Stomach smooth muscle (tissue), 2 donors: ENCODE data around the gene ADAMTS2.

Experiments
- H3K27ac ChIP-seq: one replicate; pipeline ENCODE4 v1.7.0; 2013; ENCODE audit warnings: mild to moderate bottlenecking, low read length, inconsistent platforms
- H3K27me3 ChIP-seq, 2 donors: one replicate each; pipeline ENCODE4 v1.7.0; 2013; ENCODE audit warnings: low read length in 2 of 2; ENCODE audit not compliant: insufficient read depth in 2 of 2, control insufficient read depth in 1 of 2
- H3K36me3 ChIP-seq, 2 donors: one replicate each; pipeline ENCODE4 v1.7.0; 2013; ENCODE audit warnings: low read length in 2 of 2; ENCODE audit not compliant: control insufficient read depth in 2 of 2, insufficient read depth in 2 of 2
- H3K4me1 ChIP-seq: one replicate; pipeline ENCODE4 v1.7.0; 2013; ENCODE audit warnings: low read length; ENCODE audit not compliant: control insufficient read depth, insufficient read depth
- H3K4me3 ChIP-seq, 2 donors: one replicate each; pipeline ENCODE4 v1.7.0; 2013; ENCODE audit warnings: low read length in 2 of 2
- H3K9ac ChIP-seq, 2 donors: one replicate each; pipeline ENCODE4 v1.7.0; 2013; ENCODE audit warnings: low read length in 2 of 2, mild to moderate bottlenecking in 1 of 2
- H3K9me3 ChIP-seq, 2 donors: one replicate each; pipeline ENCODE4 v1.7.0; 2013; ENCODE audit warnings: low read length in 2 of 2; ENCODE audit not compliant: control insufficient read depth in 2 of 2
- donor health status: healthy.
- donor health status: Pancreatic carcinoma.

Gene ADAMTS2

GRCh38 chr5:179119415-179120170 lies 225.7 kb downstream of the ADAMTS2 start:
- Histone ChIP-seq H3K36me3 (no peaks in the 10 kb centered on the region), H3K9me3 (peaks cover 4 to 17% of the 10 kb centered on the region in 2 donors), H3K4me1 (no peaks in the 10 kb centered on the region), H3K27me3 (no peaks in the 10 kb centered on the region), H3K9ac (no peak overlapping the region), H3K4me3 (no peak overlapping the region), H3K27ac (no peak overlapping the region)

- H3K9me3 ChIP-seq: peaks cover 4 to 24% of the 10 kb centered on the region in 2 donors
- H3K4me3 ChIP-seq: no peak overlapping the region
These were observed 226.4 kb downstream of the ADAMTS2 start for GRCh38 chr5:179118756-179119414.

GRCh38 chr5:179118338-179118737 lies 226.9 kb downstream of the ADAMTS2 start:
- H3K9me3 ChIP-seq: peaks cover 4 to 28% of the 10 kb centered on the region in 2 donors

More at GRCh38 chr5:179118756-179119414, 226.4 kb downstream of the ADAMTS2 start:
- Histone ChIP-seq H3K27me3 (no peaks in the 10 kb centered on the region), H3K9ac (no peak overlapping the region), H3K27ac (no peak overlapping the region), H3K4me1 (no peaks in the 10 kb centered on the region), H3K36me3 (peaks cover 0 to 2% of the 10 kb centered on the region in 2 donors)

GRCh38 chr5:179115845-179116524 lies 229.3 kb downstream of the ADAMTS2 start:
- Histone ChIP-seq H3K27me3 (no peaks in the 10 kb centered on the region), H3K27ac (no peak overlapping the region), H3K9me3 (peaks cover 4 to 45% of the 10 kb centered on the region in 2 donors), H3K4me3 (no peak overlapping the region), H3K36me3 (peaks cover 0 to 3% of the 10 kb centered on the region in 2 donors), H3K9ac (no peak overlapping the region), H3K4me1 (no peaks in the 10 kb centered on the region)

More at GRCh38 chr5:179118338-179118737, 226.9 kb downstream of the ADAMTS2 start:
- peaks cover 0 to 3% of the 10 kb centered on the region in 2 donors for H3K36me3 ChIP-seq
- no peaks in the 10 kb centered on the region for H3K27me3 ChIP-seq
- no peak overlapping the region for H3K27ac ChIP-seq
- H3K4me3 ChIP-seq: no peak overlapping the region
- H3K4me1 ChIP-seq: no peaks in the 10 kb centered on the region
- no peak overlapping the region for H3K9ac ChIP-seq

- no peaks in the 10 kb centered on the region for H3K4me1 ChIP-seq
- H3K4me3 ChIP-seq: no peak overlapping the region
- H3K9ac ChIP-seq: no peak overlapping the region
- H3K27ac ChIP-seq: no peak overlapping the region
- peaks cover 0 to 3% of the 10 kb centered on the region in 2 donors for H3K36me3 ChIP-seq
- H3K27me3 ChIP-seq: no peaks in the 10 kb centered on the region
- peaks cover 4 to 48% of the 10 kb centered on the region in 2 donors for H3K9me3 ChIP-seq
These were observed 230.0 kb downstream of the ADAMTS2 start for GRCh38 chr5:179115307-179115706.

- no peak overlapping the region for H3K4me3 ChIP-seq
- peaks cover 0 to 3% of the 10 kb centered on the region in 2 donors for H3K36me3 ChIP-seq
- H3K9me3 ChIP-seq: peaks cover 4 to 48% of the 10 kb centered on the region in 2 donors
- no peak overlapping the region for H3K9ac ChIP-seq
- no peaks in the 10 kb centered on the region for H3K27me3 ChIP-seq
- no peaks in the 10 kb centered on the region for H3K4me1 ChIP-seq
- H3K27ac ChIP-seq: no peak overlapping the region
These were observed 230.5 kb downstream of the ADAMTS2 start for GRCh38 chr5:179114756-179115155.

GRCh38 chr5:179113945-179114641 lies 231.2 kb downstream of the ADAMTS2 start:
- H3K9ac ChIP-seq: no peak overlapping the region
- peaks cover 4 to 48% of the 10 kb centered on the region in 2 donors for H3K9me3 ChIP-seq
- H3K36me3 ChIP-seq: peaks cover 0 to 3% of the 10 kb centered on the region in 2 donors
- peak overlapping the region in 1 of 2 donors; percentile 15 for H3K4me3 ChIP-seq
- no peaks in the 10 kb centered on the region for H3K4me1 ChIP-seq
- no peak overlapping the region for H3K27ac ChIP-seq
- H3K27me3 ChIP-seq: no peaks in the 10 kb centered on the region

- Histone ChIP-seq H3K9me3 (peaks cover 4 to 54% of the 10 kb centered on the region in 2 donors), H3K4me3 (no peak overlapping the region), H3K27me3 (no peaks in the 10 kb centered on the region), H3K27ac (no peak overlapping the region), H3K36me3 (peaks cover 0 to 3% of the 10 kb centered on the region in 2 donors), H3K9ac (no peak overlapping the region), H3K4me1 (no peaks in the 10 kb centered on the region)
These were observed 232.1 kb downstream of the ADAMTS2 start for GRCh38 chr5:179113143-179113530.

GRCh38 chr5:179112469-179113142 lies 232.7 kb downstream of the ADAMTS2 start:
- peaks cover 6 to 54% of the 10 kb centered on the region in 2 donors for H3K9me3 ChIP-seq
- H3K4me3 ChIP-seq: no peak overlapping the region
- peaks cover 0 to 3% of the 10 kb centered on the region in 2 donors for H3K36me3 ChIP-seq
- H3K9ac ChIP-seq: no peak overlapping the region
- H3K27me3 ChIP-seq: no peaks in the 10 kb centered on the region
- H3K4me1 ChIP-seq: no peaks in the 10 kb centered on the region
- H3K27ac ChIP-seq: no peak overlapping the region
